SK-N-SH treated with all-trans-retinoic acid at 6 μM for 48 hours (cell line): ENCODE data around the gene IFRD2.

Source experiments
- ARNTL ChIP-seq: fragments of 450-650 bp; formaldehyde crosslinking; IDR thresholded peaks from 2 replicates; pipeline ENCODE4 v1.5.0; 2020; ENCODE audit warnings: low read depth, mild to moderate bottlenecking, moderate library complexity, borderline replicate concordance
- BACH2 ChIP-seq: fragments of 250-450 bp; sonication (Bioruptor Pico); IDR thresholded peaks from 2 replicates; pipeline ENCODE4 v1.9.0; 2021; ENCODE audit warnings: mild to moderate bottlenecking, borderline replicate concordance
- CREB5 ChIP-seq: fragments of 250-450 bp; sonication (Bioruptor Pico); IDR thresholded peaks from 2 replicates; pipeline ENCODE4 v1.5.1; 2020; ENCODE audit warnings: low read depth, mild to moderate bottlenecking, moderate library complexity
- CSRNP3 ChIP-seq: fragments of 250-450 bp; sonication (Bioruptor Pico); IDR thresholded peaks from 2 replicates; pipeline ENCODE4 v1.5.1; 2021; ENCODE audit warnings: mild to moderate bottlenecking, moderate library complexity
- ISL1 ChIP-seq: fragments of 250-450 bp; sonication (Bioruptor Pico); IDR thresholded peaks from 2 replicates; pipeline ENCODE4 v2.1.2; 2022; ENCODE audit warnings: mild to moderate bottlenecking, moderate library complexity
- OSR1 ChIP-seq: fragments of 250-450 bp; sonication (Bioruptor Pico); IDR thresholded peaks from 2 replicates; pipeline ENCODE4 v1.8.0; 2022; ENCODE audit warnings: moderate library complexity, mild to moderate bottlenecking, inconsistent platforms
- PATZ1 ChIP-seq: fragments of 250-450 bp; sonication (Bioruptor Pico); IDR thresholded peaks from 2 replicates; pipeline ENCODE4 v1.8.0; 2020; ENCODE audit warnings: mild to moderate bottlenecking, moderate library complexity, borderline replicate concordance
- SNAI2 ChIP-seq: fragments of 250-450 bp; sonication (Bioruptor Pico); IDR thresholded peaks from 2 replicates; pipeline ENCODE4 v1.5.0; 2020; ENCODE audit warnings: mild to moderate bottlenecking, moderate library complexity
- TCF4 ChIP-seq: fragments of 250-450 bp; sonication (Bioruptor Pico); IDR thresholded peaks from 2 replicates; pipeline ENCODE4 v1.8.0; 2021; ENCODE audit warnings: mild to moderate bottlenecking, moderate library complexity, borderline replicate concordance
- TSHZ2 ChIP-seq: fragments of 250-450 bp; sonication (Bioruptor Pico); IDR thresholded peaks from 2 replicates; pipeline ENCODE4 v1.5.0; 2020; ENCODE audit warnings: mild to moderate bottlenecking, moderate library complexity
- ZFP3 ChIP-seq: fragments of 250-450 bp; sonication (Bioruptor Pico); IDR thresholded peaks from 2 replicates; pipeline ENCODE4 v1.5.0; 2020; ENCODE audit warnings: mild to moderate bottlenecking, moderate library complexity
- ZFP30 ChIP-seq: fragments of 450-650 bp; formaldehyde crosslinking; IDR thresholded peaks from 2 replicates; pipeline ENCODE4 v1.5.0; 2022; ENCODE audit warnings: mild to moderate bottlenecking, moderate library complexity
- ZNF70 ChIP-seq: fragments of 450-650 bp; formaldehyde crosslinking; IDR thresholded peaks from 2 replicates; pipeline ENCODE4 v1.5.0; 2020; ENCODE audit warnings: mild to moderate bottlenecking, moderate library complexity
- ZNF8 ChIP-seq: fragments of 450-650 bp; formaldehyde crosslinking; IDR thresholded peaks from 2 replicates; pipeline ENCODE4 v1.5.0; 2020; ENCODE audit warnings: mild to moderate bottlenecking, moderate library complexity

- TF ChIP-seq ZFP30 (CRISPR knock-in tag): no peak
- no peak for TF ChIP-seq ARNTL (CRISPR knock-in tag)
- no peak for TF ChIP-seq OSR1
- no peak for TF ChIP-seq CREB5
- TF ChIP-seq TSHZ2: no peak
- TF ChIP-seq ZNF8 (CRISPR knock-in tag): no peak
- no peak for TF ChIP-seq PATZ1 (CRISPR knock-in tag)
- no peak for TF ChIP-seq ISL1 (CRISPR knock-in tag)
- TF ChIP-seq ZNF70 (CRISPR knock-in tag): no peak
- no peak for TF ChIP-seq BACH2 (CRISPR knock-in tag)
- TF ChIP-seq SNAI2: no peak
- no peak for TF ChIP-seq ZFP3
- no peak for TF ChIP-seq CSRNP3 (CRISPR knock-in tag)
- TF ChIP-seq TCF4 (CRISPR knock-in tag): no peak
Measured at GRCh38 chr3:50337175-50337861, 45.1 kb upstream of the IFRD2 start.
